HepG2 (cell line): ENCODE measurements around the gene MMP25. TPM values are rescaled to one million over a fixed set of nuclear protein-coding genes. Genes with fewer than 3 reads are reported as not detected.

Source experiments
- CBFB ChIP-seq: sonication (generic); formaldehyde crosslinking; IDR thresholded peaks from 2 replicates; pipeline ENCODE4 v1.4.0; 2020; ENCODE audit warnings: missing genetic modification reagents
- NR3C1 ChIP-seq: sonication (generic); formaldehyde crosslinking; IDR thresholded peaks from 2 replicates; pipeline ENCODE4 v1.4.0; 2020; ENCODE audit warnings: missing genetic modification reagents
- ONECUT2 ChIP-seq: sonication (generic); formaldehyde crosslinking; IDR thresholded peaks from 2 replicates; pipeline ENCODE4 v1.4.0; 2020; ENCODE audit warnings: missing genetic modification reagents
- PATZ1 ChIP-seq: sonication (generic); formaldehyde crosslinking; IDR thresholded peaks from 2 replicates; pipeline ENCODE4 v1.4.0; 2020; ENCODE audit warnings: missing genetic modification reagents
- PITX1 ChIP-seq: sonication (generic); formaldehyde crosslinking; IDR thresholded peaks from 2 replicates; pipeline ENCODE4 v1.5.1; 2020; ENCODE audit warnings: mild to moderate bottlenecking, missing genetic modification reagents
- ZBTB40 ChIP-seq, 2 experiments: fragments of 450-650 bp in 1 of 2; sonication (generic) in 1 of 2; formaldehyde crosslinking in 1 of 2; IDR thresholded peaks; 2 replicates each; pipeline versions ENCODE4 v1.6.1 to v1.8.0; 2016 to 2022; ENCODE audit warnings: antibody characterized with exemption in 1 of 2, mild to moderate bottlenecking in 1 of 2, missing genetic modification reagents in 1 of 2
- ZIK1 ChIP-seq: sonication (generic); formaldehyde crosslinking; IDR thresholded peaks from 2 replicates; pipeline ENCODE4 v1.5.0; 2020; ENCODE audit warnings: mild to moderate bottlenecking, low read depth, missing genetic modification reagents, borderline replicate concordance
- ZNF441 ChIP-seq: sonication (generic); formaldehyde crosslinking; IDR thresholded peaks from 2 replicates; pipeline ENCODE4 v1.7.0; 2021; ENCODE audit warnings: missing genetic modification reagents, borderline replicate concordance
- ZNF556 ChIP-seq: sonication (generic); formaldehyde crosslinking; IDR thresholded peaks from 2 replicates; pipeline ENCODE4 v1.4.0; 2020; ENCODE audit warnings: mild to moderate bottlenecking, missing genetic modification reagents, borderline replicate concordance
- ZNF704 ChIP-seq: sonication (generic); formaldehyde crosslinking; IDR thresholded peaks from 2 replicates; pipeline ENCODE4 v1.8.1; 2023; ENCODE audit warnings: mild to moderate bottlenecking, inconsistent platforms, moderate library complexity, missing genetic modification reagents, borderline replicate concordance
- ZNF75D ChIP-seq: sonication (generic); formaldehyde crosslinking; IDR thresholded peaks from 2 replicates; pipeline ENCODE4 v1.8.1; 2023; ENCODE audit warnings: missing genetic modification reagents, mild to moderate bottlenecking, borderline replicate concordance
- ZNF776 ChIP-seq: sonication (generic); formaldehyde crosslinking; IDR thresholded peaks from 2 replicates; pipeline ENCODE4 v1.4.0; 2020; ENCODE audit warnings: mild to moderate bottlenecking, missing genetic modification reagents
- polyA plus RNA-seq, 8 experiments: library from polyadenylated mRNA; depleted of rRNA in 3 of 8; stranded (reverse) in 7 of 8; unstranded in 1 of 8; fragments of >200 nt; fragmentation: Illumina TruSeq in 4 of 8; extraction: Trizol in 4 of 8; gene quantifications; 2 replicates each; pipeline versions ENCODE4 v1.2.1 to v1.2.3, GENCODE V29; 2011 to 2016; ENCODE audit warnings: low read depth in 4 of 8, missing spikeins in 1 of 8, mixed read lengths in 1 of 8; ENCODE audit not compliant: insufficient read depth in 1 of 8
- total RNA-seq, 5 experiments: library from RNA; depleted of rRNA; stranded (reverse); fragments of >200 nt; fragmentation: Illumina TruSeq; extraction: Trizol; gene quantifications; 2 replicates each; pipeline ENCODE4 v1.2.3, GENCODE V29; 2016; ENCODE audit warnings: low read depth in 1 of 5

Gene MMP25
- total and polyA plus RNA-seq, 2 of the 13 experiments (the other 11 are each of a cell fraction or from before 2014, with no cell fraction given), result 0.04 to 0.08 TPM

GRCh38 chr16:3007059-3007956, 39.1 kb upstream of the MMP25 start (continued):
- TF ChIP-seq ZNF704 (CRISPR knock-in tag) (no peak), CBFB (CRISPR knock-in tag) (no peak), ZNF75D (CRISPR knock-in tag) (no peak), ZNF556 (CRISPR knock-in tag) (no peak), ONECUT2 (CRISPR knock-in tag) (no peak), ZNF776 (CRISPR knock-in tag) (no peak), NR3C1 (CRISPR knock-in tag) (no peak), ZBTB40 (IDR thresholded peaks at IDR 0.05) (no peak), ZBTB40 (CRISPR knock-in tag; IDR thresholded peaks at IDR 0.05) (0 out of 2 replicates have a peak, but pooled peaks have one; percentile 50), PATZ1 (CRISPR knock-in tag) (peak; percentile 69), ZNF441 (CRISPR knock-in tag) (no peak), ZIK1 (CRISPR knock-in tag) (no peak), PITX1 (CRISPR knock-in tag) (no peak)
